GM21515 (cell line): Measurements from ENCODE around the gene TMEM119.
"Not testable (repeated sequence)": the region's sequence is repeated elsewhere in the genome, so short reads cannot be mapped to it uniquely, and the experiment has no call there.

Source experiments
- ATAC-seq: cut with Tn5 transposase; IDR thresholded peaks from one replicate; pipeline ENCODE4 v1.9.1; 2021; ENCODE audit not compliant: unreplicated experiment

Gene TMEM119

GRCh38 chr12:108589028-108589839 is 8.7 kb downstream of the TMEM119 start:
- no peak for ATAC-seq

GRCh38 chr12:108587826-108588225 is 10.1 kb downstream of the TMEM119 start:
- no peak for ATAC-seq

GRCh38 chr12:108586306-108586705 is 11.6 kb downstream of the TMEM119 start:
- ATAC-seq: no peak

- no peak for ATAC-seq
Observed at GRCh38 chr12:108585864-108586263, 12.0 kb downstream of the TMEM119 start.

GRCh38 chr12:108584456-108585065 is 13.3 kb downstream of the TMEM119 start:
- no peak for ATAC-seq

- ATAC-seq: no peak
Observed at GRCh38 chr12:108583991-108584390, 13.9 kb downstream of the TMEM119 start.

GRCh38 chr12:108582978-108583770 is 14.7 kb downstream of the TMEM119 start:
- no peak for ATAC-seq

- ATAC-seq: no peak
Observed at GRCh38 chr12:108582509-108582908, 15.4 kb downstream of the TMEM119 start.

GRCh38 chr12:108581311-108582227 is 16.3 kb downstream of the TMEM119 start:
- ATAC-seq: no peak

GRCh38 chr12:108580531-108580930 is 17.4 kb downstream of the TMEM119 start:
- ATAC-seq: no peak

- ATAC-seq: no peak
Observed at GRCh38 chr12:108578813-108579212, 19.1 kb downstream of the TMEM119 start.

- no peak for ATAC-seq
Observed at GRCh38 chr12:108578264-108578663, 19.6 kb downstream of the TMEM119 start.

- no peak for ATAC-seq
Observed at GRCh38 chr12:108577458-108577857, 20.4 kb downstream of the TMEM119 start.

GRCh38 chr12:108576660-108577234 is 21.1 kb downstream of the TMEM119 start:
- ATAC-seq: no peak

- ATAC-seq: no peak
Observed at GRCh38 chr12:108575199-108575912, 22.5 kb downstream of the TMEM119 start.

GRCh38 chr12:108574276-108574675 is 23.6 kb downstream of the TMEM119 start:
- ATAC-seq: not testable (repeated sequence)

- ATAC-seq: no peak
Observed at GRCh38 chr12:108573317-108573716, 24.6 kb downstream of the TMEM119 start.

GRCh38 chr12:108572166-108572790 is 25.6 kb downstream of the TMEM119 start:
- ATAC-seq: no peak

GRCh38 chr12:108571609-108572165 is 26.2 kb downstream of the TMEM119 start:
- no peak for ATAC-seq
